H1 (cell line): ENCODE measurements around the gene CEBPE. TPM values are rescaled to one million over a fixed set of nuclear protein-coding genes. Genes with fewer than 3 reads are reported as not detected.

Experiments
- CTCF ChIA-PET: fragments of 300-600 bp; sonication (Branson Sonifier 250); formaldehyde crosslinking; loops from one replicate; lab custom pipeline; 2021; ENCODE audit not compliant: partially characterized antibody; lab: Charles Lee
- POLR2A ChIA-PET: fragments of 300-600 bp; sonication (Branson Sonifier 250); formaldehyde crosslinking; loops from one replicate; lab custom pipeline; 2021; ENCODE audit warnings: inconsistent platforms; ENCODE audit not compliant: partially characterized antibody; lab: Charles Lee
- DNase-seq, 2 experiments: peaks; one replicate each; pipeline versions ENCODE4 v3.0.0 to v3.0.0-alpha.2; 2010 to 2022; ENCODE audit warnings: low spot score in 2 of 2, low read depth in 1 of 2, mixed read lengths in 1 of 2
- FAIRE-seq: peaks from 2 replicates; lab custom pipeline; 2011; peaks lifted over from hg19 to GRCh38; lab: Jason Lieb, UNC
- H2AFZ ChIP-seq: 2 replicates; pipeline ENCODE4 v1.8.1; 2012; ENCODE audit warnings: low read length, inconsistent platforms
- H2AK5ac ChIP-seq: 2 replicates; pipeline ENCODE4 v1.6.1; 2013; ENCODE audit warnings: low read depth, low read length
- H2BK120ac ChIP-seq: replicated peaks from 2 replicates; pipeline ENCODE3; 2013; ENCODE audit warnings: low read depth, low read length, inconsistent platforms
- H2BK12ac ChIP-seq: 2 replicates; pipeline ENCODE4 v1.6.1; 2013; ENCODE audit warnings: low read depth, low read length
- H2BK15ac ChIP-seq: 2 replicates; pipeline ENCODE4 v1.6.1; 2013; ENCODE audit warnings: low read length
- H2BK20ac ChIP-seq: 2 replicates; pipeline ENCODE4 v1.6.1; 2013; ENCODE audit warnings: low read length
- H2BK5ac ChIP-seq: 2 replicates; pipeline ENCODE4 v1.6.1; 2013; ENCODE audit warnings: low read depth, low read length
- H3K14ac ChIP-seq: 2 replicates; pipeline ENCODE4 v1.6.1; 2013; ENCODE audit warnings: inconsistent platforms; ENCODE audit not compliant: insufficient read length
- H3K18ac ChIP-seq: 2 replicates; pipeline ENCODE4 v1.6.1; 2013; ENCODE audit warnings: low read length; ENCODE audit errors: extremely low read depth
- H3K23ac ChIP-seq: 2 replicates; pipeline ENCODE4 v1.6.1; 2013; ENCODE audit warnings: inconsistent platforms; ENCODE audit not compliant: insufficient read length
- H3K23me2 ChIP-seq: 2 replicates; pipeline ENCODE4 v1.6.1; 2013; ENCODE audit warnings: low read depth, low read length
- H3K27ac ChIP-seq: 2 replicates; pipeline ENCODE4 v1.6.1; 2011; ENCODE audit warnings: low read depth, low read length, inconsistent platforms
- H3K27me3 ChIP-seq, 4 experiments: replicated peaks in 1 of 4; 1 replicate in 1 of 4; 2 replicates in 3 of 4; pipeline versions ENCODE4 v1.6.1 to v1.8.1; 2011 to 2013; ENCODE audit warnings: low read length in 3 of 4, mild to moderate bottlenecking in 3 of 4, inconsistent platforms in 2 of 4, mixed read lengths in 2 of 4, moderate library complexity in 1 of 4; ENCODE audit not compliant: control insufficient read depth in 3 of 4, insufficient read depth in 3 of 4; ENCODE audit errors: extremely low read depth in 1 of 4
- H3K36me3 ChIP-seq, 4 experiments: 2 replicates each; pipeline versions ENCODE4 v1.6.1 to v1.8.1; 2011 to 2013; ENCODE audit warnings: mild to moderate bottlenecking in 4 of 4, low read length in 3 of 4, moderate library complexity in 2 of 4, control low read depth in 1 of 4, inconsistent platforms in 1 of 4; ENCODE audit not compliant: insufficient read depth in 4 of 4, control insufficient read depth in 2 of 4
- H3K4ac ChIP-seq: replicated peaks from 2 replicates; pipeline ENCODE3; 2013; ENCODE audit warnings: low read length, low read depth, mixed read lengths, inconsistent platforms; ENCODE audit not compliant: insufficient read length
- H3K4me1 ChIP-seq, 4 experiments: replicated peaks in 1 of 4; 1 replicate in 1 of 4; 2 replicates in 3 of 4; pipeline versions ENCODE4 v1.6.1 to v1.8.1; 2011 to 2013; ENCODE audit warnings: low read length in 3 of 4, inconsistent platforms in 2 of 4, mixed read lengths in 1 of 4; ENCODE audit not compliant: insufficient read depth in 4 of 4, control insufficient read depth in 3 of 4
- H3K4me2 ChIP-seq, 2 experiments: 2 replicates each; pipeline versions ENCODE4 v1.6.1 to v1.8.1; 2011 to 2013; ENCODE audit warnings: low read depth in 2 of 2, low read length in 2 of 2, control low read depth in 1 of 2, inconsistent platforms in 1 of 2, mild to moderate bottlenecking in 1 of 2; ENCODE audit not compliant: insufficient read depth in 1 of 2
- H3K4me3 ChIP-seq, 4 experiments: fragments of 200-600, 300-600 bp in 1 of 4; sonication (generic), shearing (Covaris generic), sonication (Bioruptor Twin) in 1 of 4; 2 replicates each; pipeline versions ENCODE4 v1.5.1 to v1.8.1; 2011 to 2016; ENCODE audit warnings: low read length in 4 of 4, low read depth in 3 of 4, control low read depth in 2 of 4, inconsistent platforms in 2 of 4, mild to moderate bottlenecking in 2 of 4, mixed read lengths in 1 of 4, moderate library complexity in 1 of 4; ENCODE audit not compliant: insufficient read depth in 2 of 4; ENCODE audit errors: extremely low read depth in 1 of 4
- H3K56ac ChIP-seq: replicated peaks from 2 replicates; pipeline ENCODE3; 2013; ENCODE audit warnings: low read depth, mild to moderate bottlenecking, mixed read lengths, low read length, inconsistent platforms; ENCODE audit not compliant: insufficient read length
- H3K79me1 ChIP-seq: 2 replicates; pipeline ENCODE4 v1.6.1; 2013; ENCODE audit warnings: low read depth, low read length, control low read depth
- H3K79me2 ChIP-seq, 2 experiments: 2 replicates each; pipeline versions ENCODE4 v1.6.1 to v1.8.1; 2012 to 2013; ENCODE audit warnings: low read length in 2 of 2, mild to moderate bottlenecking in 2 of 2, inconsistent platforms in 1 of 2; ENCODE audit not compliant: insufficient read depth in 2 of 2, control insufficient read depth in 1 of 2
- H3K9ac ChIP-seq, 4 experiments: replicated peaks in 1 of 4; 1 replicate in 1 of 4; 2 replicates in 3 of 4; pipeline versions ENCODE4 v1.6.1 to v1.8.1; 2011 to 2013; ENCODE audit warnings: low read depth in 3 of 4, low read length in 3 of 4, control low read depth in 2 of 4, mild to moderate bottlenecking in 2 of 4, moderate library complexity in 2 of 4, inconsistent platforms in 1 of 4; ENCODE audit errors: extremely low read depth in 1 of 4
- H3K9me3 ChIP-seq, 2 experiments: 2 replicates each; pipeline versions ENCODE4 v1.6.1 to v1.8.1; 2012 to 2013; ENCODE audit warnings: mild to moderate bottlenecking in 2 of 2, moderate library complexity in 2 of 2, control low read depth in 1 of 2, inconsistent platforms in 1 of 2, low read depth in 1 of 2, low read length in 1 of 2, mixed read lengths in 1 of 2; ENCODE audit not compliant: insufficient read depth in 2 of 2
- H4K20me1 ChIP-seq, 2 experiments: replicated peaks in 1 of 2; 2 replicates each; pipeline versions ENCODE3 to v1.8.1; 2011 to 2013; ENCODE audit warnings: inconsistent platforms in 2 of 2, low read length in 2 of 2, mild to moderate bottlenecking in 1 of 2; ENCODE audit not compliant: insufficient read depth in 2 of 2, control insufficient read depth in 1 of 2
- H4K5ac ChIP-seq: 2 replicates; pipeline ENCODE4 v1.6.1; 2013; ENCODE audit warnings: low read length, low read depth, mixed read lengths, inconsistent platforms; ENCODE audit not compliant: insufficient read length
- H4K8ac ChIP-seq: 2 replicates; pipeline ENCODE4 v1.8.0; 2013; ENCODE audit warnings: mild to moderate bottlenecking, moderate library complexity, low read length, inconsistent platforms; ENCODE audit not compliant: insufficient read depth; ENCODE audit errors: extremely low read depth
- H4K91ac ChIP-seq: replicated peaks from 2 replicates; pipeline ENCODE3; 2013; ENCODE audit warnings: low read length, mixed read lengths, inconsistent platforms; ENCODE audit not compliant: insufficient read length
- whole genome bisulfite sequencing, 2 experiments: shearing (Covaris generic) in 1 of 2; methylation state at CpG; one replicate each; pipeline versions ENCODE4 v1.1.6 to v1.1.7; 2013 to 2015; ENCODE audit warnings: low lambda C conversion rate in 2 of 2, mixed read lengths in 2 of 2, inconsistent platforms in 1 of 2, low coverage in 1 of 2, missing lambda C conversion rate in 1 of 2; ENCODE audit not compliant: insufficient replicate concordance in 2 of 2, insufficient coverage in 1 of 2, insufficient read length in 1 of 2; ENCODE audit errors: extremely low coverage in 1 of 2, missing lambda C conversion rate in 1 of 2; 5-methylcytosine and 5-hydroxymethylcytosine counted together
- polyA plus RNA-seq, 7 experiments: library from polyadenylated mRNA; depleted of rRNA in 3 of 7; stranded (reverse) in 5 of 7; unstranded in 2 of 7; fragments of >200 nt in 5 of 7; fragments of 200-250 nt in 2 of 7; gene quantifications; 1 replicate in 5 of 7; 2 replicates in 1 of 7; 4 replicates in 1 of 7; pipeline versions ENCODE4 v1.2.1 to v1.2.3, GENCODE V29; 2011 to 2013; ENCODE audit warnings: missing spikeins in 2 of 7, mixed read lengths in 2 of 7
- total RNA-seq: library from RNA; stranded (reverse); fragmentation: NEBNext Ultra II Directional; extraction: Animal tissue kit (Norgen Biotek cat#: 25700); gene quantifications from 2 replicates; pipeline ENCODE4 v1.2.1, GENCODE V29; 2021

Gene CEBPE
- total and polyA plus RNA-seq, 2 of the 8 experiments (the other 6 are each of a cell fraction or from before 2014, with no cell fraction given) = 0.05 TPM; not detected in 1

- ChIA-PET POLR2A (interaction anchor here (0.6 to 3.0 kb wide), 4 partner anchors 10 to 154 kb away, joined by 3 to 14 read pairs (median 9); partner anchors contain the start of genes ACIN1 and C14orf119), CTCF (interaction anchor here (1.4 kb wide), 2 partner anchors 9 to 34 kb away, joined by 4 to 7 read pairs; no protein-coding TSS in a partner anchor)
- no peak for FAIRE-seq
- Histone ChIP-seq H3K4me3 (no peak within 1 kb of the TSS; a peak in 1 of 8 replicates), H3K9me3 (peaks cover 3 to 4% of the 10 kb centered on the region in 2 experiments; a peak in 2 of 4 replicates), H3K36me3 (no peaks in the 10 kb centered on the region), H2BK5ac (no peak within 1 kb of the TSS; the same call in 1 of the 2 replicates), H4K5ac (no peak within 1 kb of the TSS), H3K14ac (no peak within 1 kb of the TSS), H3K79me1 (no peaks in the 10 kb centered on the region), H2BK15ac (peak within 1 kb of the TSS; percentile 12; the same call in 1 of the 2 replicates), H3K23ac (no peak within 1 kb of the TSS), H3K27me3 (no peaks in the 10 kb centered on the region; a peak in 2 of 7 replicates), H4K20me1 (no peaks in the 10 kb centered on the region), H3K27ac (no peak within 1 kb of the TSS), H3K4ac (no peak within 1 kb of the TSS), H3K79me2 (no peaks in the 10 kb centered on the region), H2BK12ac (peak within 1 kb of the TSS; percentile 75; the same call in 1 of the 2 replicates), H3K18ac (peak within 1 kb of the TSS; percentile 75; the same call in 1 of the 2 replicates), H2AK5ac (0 out of 2 replicates have a peak within 1 kb of the TSS, but pooled peaks have one; percentile 17), H3K9ac (no peak within 1 kb of the TSS; a peak in 1 of 7 replicates), H4K8ac (no peak within 1 kb of the TSS), H2AFZ (no peak within 1 kb of the TSS; the same call in 1 of the 2 replicates), H3K4me1 (peaks cover 6 to 15% (median 9%) of the 10 kb centered on the region in 4 experiments; a peak in 4 of 7 replicates), H2BK20ac (no peak within 1 kb of the TSS), H3K4me2 (peak within 1 kb of the TSS in 1 of 2 experiments; percentile 17; a peak in 1 of 4 replicates), H2BK120ac (no peak within 1 kb of the TSS), H3K23me2 (no peaks in the 10 kb centered on the region), H4K91ac (no peak within 1 kb of the TSS), H3K56ac (no peak within 1 kb of the TSS)
- DNase-seq = peak in 1 of 2 experiments; percentile 45
- 57 to 100% methylated on average over 1 to 11 of the region's 11 CpGs for WGBS, 2 experiments
Measured at GRCh38 chr14:23104591-23105347, 14.3 kb downstream of the CEBPE start, which contains the start of gene CIROP. Gene CIROP (minus strand): TSS chr14:23104989. CDS start chr14:23104920, 69 bp downstream.
